GM12801 (cell line): ENCODE results near the gene LPP.

Experiments
- TF ChIP-seq, protein P1 (sequence below): IDR thresholded peaks from one replicate; pipeline ENCODE4 v1.5.1; 2011; ENCODE audit warnings: control low read depth; ENCODE audit not compliant: insufficient read length; ENCODE audit errors: extremely low read depth

LPP gene

GRCh38 chr3:188861842-188862744 is 708.1 kb downstream of the LPP start:
- TF ChIP-seq, protein P1, sequence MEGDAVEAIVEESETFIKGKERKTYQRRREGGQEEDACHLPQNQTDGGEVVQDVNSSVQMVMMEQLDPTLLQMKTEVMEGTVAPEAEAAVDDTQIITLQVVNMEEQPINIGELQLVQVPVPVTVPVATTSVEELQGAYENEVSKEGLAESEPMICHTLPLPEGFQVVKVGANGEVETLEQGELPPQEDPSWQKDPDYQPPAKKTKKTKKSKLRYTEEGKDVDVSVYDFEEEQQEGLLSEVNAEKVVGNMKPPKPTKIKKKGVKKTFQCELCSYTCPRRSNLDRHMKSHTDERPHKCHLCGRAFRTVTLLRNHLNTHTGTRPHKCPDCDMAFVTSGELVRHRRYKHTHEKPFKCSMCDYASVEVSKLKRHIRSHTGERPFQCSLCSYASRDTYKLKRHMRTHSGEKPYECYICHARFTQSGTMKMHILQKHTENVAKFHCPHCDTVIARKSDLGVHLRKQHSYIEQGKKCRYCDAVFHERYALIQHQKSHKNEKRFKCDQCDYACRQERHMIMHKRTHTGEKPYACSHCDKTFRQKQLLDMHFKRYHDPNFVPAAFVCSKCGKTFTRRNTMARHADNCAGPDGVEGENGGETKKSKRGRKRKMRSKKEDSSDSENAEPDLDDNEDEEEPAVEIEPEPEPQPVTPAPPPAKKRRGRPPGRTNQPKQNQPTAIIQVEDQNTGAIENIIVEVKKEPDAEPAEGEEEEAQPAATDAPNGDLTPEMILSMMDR: no peak

DNA sequence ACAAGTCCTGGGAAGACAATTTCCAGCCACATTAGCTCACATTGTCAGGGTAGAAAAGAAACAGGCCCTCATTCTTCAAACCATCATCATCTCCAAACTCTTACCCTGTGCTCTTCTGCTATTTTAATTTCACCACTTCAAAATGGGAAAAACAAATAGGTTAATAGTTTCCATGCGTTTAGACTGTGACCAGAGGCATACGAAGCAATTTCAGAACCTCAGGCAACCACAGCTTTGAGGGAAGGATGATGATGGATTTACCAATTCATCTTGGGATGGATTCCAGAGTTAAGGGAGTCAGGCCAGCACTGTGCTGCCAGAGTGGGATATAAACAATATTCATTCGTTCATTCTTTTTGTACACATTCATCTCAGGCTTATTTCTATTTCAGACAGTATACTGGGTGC is 710.0 kb downstream of the LPP start:
- TF ChIP-seq, protein P1: no peak

DNA sequence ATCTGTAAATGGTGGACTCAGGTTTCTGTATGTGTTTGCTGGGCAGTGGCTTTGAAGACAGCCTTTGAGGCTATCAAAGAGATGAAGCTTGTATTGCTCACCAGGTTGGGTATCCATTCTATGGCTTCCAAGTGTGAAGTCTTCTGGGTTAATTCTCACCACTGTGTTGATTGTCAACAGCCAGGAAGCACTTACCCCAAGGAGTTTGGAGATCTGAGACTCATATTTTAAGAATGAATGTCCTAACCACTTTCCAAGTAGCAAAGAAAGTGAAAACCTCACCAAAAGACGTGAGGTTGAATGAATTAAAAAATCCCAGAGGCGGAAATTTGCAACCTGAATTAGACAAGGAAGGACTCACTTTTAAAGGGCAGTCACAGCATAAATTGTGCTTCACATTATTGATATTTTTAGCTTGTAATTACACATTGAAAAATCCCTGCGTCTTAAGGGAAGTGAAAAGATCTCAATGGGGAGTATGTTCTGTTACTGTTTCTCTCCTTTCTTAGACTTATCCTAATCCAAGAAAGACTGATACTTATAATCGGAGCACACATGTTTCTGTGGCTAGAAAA is 713.8 kb downstream of the LPP start:
- TF ChIP-seq, protein P1: no peak

GRCh38 chr3:188868803-188869202 is 714.8 kb downstream of the LPP start:
- TF ChIP-seq, protein P1: no peak

GRCh38 chr3:188869628-188870027 is 715.7 kb downstream of the LPP start:
- TF ChIP-seq, protein P1: no peak

GRCh38 chr3:188870431-188870830 is 716.5 kb downstream of the LPP start:
- TF ChIP-seq, protein P1: no peak

- TF ChIP-seq, protein P1: no peak
These were observed 720.6 kb downstream of the LPP start for GRCh38 chr3:188874576-188874975.
